Posterior cingulate gyrus (tissue), 11 donors: ENCODE data around the gene B4GAT1.
"Not testable (repeated sequence)": the region's sequence is repeated elsewhere in the genome, so short reads cannot be mapped to it uniquely, and the experiment has no call there.

Source experiments
- DNase-seq, 10 donors: peaks; one replicate each; pipeline versions ENCODE4 v3.0.0 to v3.0.0-alpha.2; 2020 to 2021; ENCODE audit warnings: mixed read lengths in 3 of 10
- intact Hi-C: fragments of 100-400 bp; cut with DNase I; formaldehyde crosslinking; loops from one replicate; pipeline ENCODE4 v1.15.1; 2023

Gene B4GAT1

DNA sequence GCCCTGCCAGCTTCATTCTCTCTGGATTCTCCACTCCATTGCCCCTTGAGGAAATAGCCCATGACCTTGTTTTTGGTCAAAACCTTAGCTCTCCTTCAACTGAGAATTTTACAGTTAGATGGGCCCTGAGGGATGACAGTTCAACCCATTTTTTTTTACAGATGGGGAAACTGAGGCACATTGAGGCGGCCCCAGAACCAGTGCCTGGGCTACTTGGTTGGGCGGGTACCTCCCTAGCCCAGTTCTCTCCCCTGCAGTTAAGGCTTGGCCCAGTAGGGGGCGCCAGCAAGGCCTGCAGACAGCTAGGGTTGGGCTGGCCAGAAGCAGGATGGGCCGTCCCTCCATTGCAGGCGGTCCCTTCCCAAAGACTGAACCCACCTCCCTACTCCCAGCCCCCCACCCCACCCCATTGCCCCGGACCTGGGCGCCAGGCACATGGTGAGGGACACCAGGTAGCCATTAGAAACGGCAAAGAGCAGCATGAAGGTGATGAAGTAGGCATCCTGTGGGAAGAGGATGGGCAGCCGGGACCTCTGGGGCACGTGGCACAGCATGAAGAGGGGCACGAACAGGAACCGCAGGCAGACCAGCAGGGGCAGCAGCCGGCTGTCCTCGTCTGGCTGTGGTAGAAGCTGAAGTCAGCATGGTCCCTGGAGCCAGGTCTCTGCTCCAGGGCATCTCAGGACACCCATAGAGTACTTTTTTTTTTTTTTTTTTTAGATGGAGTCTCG lies 16.5 kb upstream of the B4GAT1 start:
- peak in 3 of 10 donors; percentile 30 to 75 (median 37) for DNase-seq

DNA sequence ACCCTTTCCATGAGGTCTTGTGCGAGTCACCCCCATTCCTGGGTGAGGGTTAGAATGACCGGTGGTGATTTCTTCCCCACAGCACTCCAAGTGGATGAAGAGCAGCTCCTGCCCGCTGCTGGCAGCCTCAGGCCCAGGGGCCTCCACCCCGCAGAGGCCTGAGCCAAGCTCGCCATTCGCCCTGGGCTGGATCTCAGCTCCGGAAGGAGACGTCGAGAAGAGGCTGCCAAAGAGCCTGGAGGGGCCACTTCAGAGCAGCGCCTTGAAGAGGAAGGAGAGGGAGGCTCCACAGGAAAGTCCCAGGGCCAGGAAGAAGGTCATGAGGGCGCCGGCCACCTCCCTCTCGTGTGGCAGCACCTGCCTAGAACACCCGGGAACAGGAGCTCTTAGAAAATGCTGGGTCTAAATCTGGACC lies 15.8 kb upstream of the B4GAT1 start:
- DNase-seq: peak in 1 of 10 donors; percentile 59
- intact Hi-C loops: no loop called here

More for the DNA sequence above, 16.5 kb upstream of the B4GAT1 start:
- intact Hi-C loops: no loop called here

DNA sequence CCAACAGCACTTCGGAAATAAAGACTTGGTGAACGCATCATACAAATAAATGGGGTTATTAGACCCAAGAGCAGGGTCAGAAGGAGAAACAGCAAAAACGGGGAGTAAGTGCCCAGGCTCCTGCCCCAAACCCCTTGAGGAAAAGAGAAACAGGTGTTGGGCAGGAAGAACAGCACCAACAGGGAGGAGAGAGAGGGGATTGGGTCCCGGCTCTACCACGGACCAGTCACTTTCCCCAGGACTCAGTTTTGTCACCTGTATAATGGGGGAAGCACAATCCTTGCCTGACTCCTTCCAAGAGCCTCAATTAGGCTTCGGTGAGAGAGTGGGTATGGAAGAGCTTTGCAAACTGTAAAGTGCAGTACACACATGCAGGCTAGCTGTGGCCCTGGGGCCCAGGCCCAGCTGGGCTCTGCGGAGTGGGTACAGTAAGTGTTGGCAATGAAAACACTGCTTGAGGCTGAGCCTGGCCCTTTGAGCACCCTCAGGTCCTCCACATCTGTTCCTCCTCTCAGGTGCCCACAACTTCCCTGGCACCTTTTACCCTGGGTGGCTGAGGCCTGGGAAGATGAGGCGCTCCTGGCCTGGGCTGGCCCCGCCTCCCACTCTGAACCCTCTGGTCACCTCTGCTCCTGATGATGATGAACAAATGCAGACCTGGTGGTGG lies 15.2 kb upstream of the B4GAT1 start:
- peak in 2 of 10 donors; percentile 59 to 65 for DNase-seq
- intact Hi-C loops: no loop called here

DNA sequence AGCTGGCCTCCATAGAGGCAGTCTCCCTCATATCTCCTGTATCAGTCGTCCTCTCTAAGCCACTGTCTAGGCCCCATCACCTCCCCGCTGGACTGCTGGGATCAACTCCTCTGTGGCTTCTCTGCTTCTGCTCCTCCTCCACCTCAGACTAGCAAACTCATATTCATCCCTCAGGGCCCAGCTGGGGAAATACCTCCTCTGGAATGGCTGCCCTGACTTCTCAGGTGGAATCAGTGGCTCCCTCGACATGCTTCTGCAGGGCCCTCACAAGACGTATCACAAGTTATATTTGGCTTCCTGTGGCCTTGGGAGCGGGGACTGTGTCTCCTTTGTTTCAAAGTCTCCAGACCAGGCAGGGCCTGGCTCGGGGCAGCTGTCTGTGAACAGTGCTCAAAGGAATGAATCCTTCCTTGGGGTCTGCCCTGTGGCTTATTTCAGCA lies 14.1 kb upstream of the B4GAT1 start:
- intact Hi-C loops: no loop called here

DNA sequence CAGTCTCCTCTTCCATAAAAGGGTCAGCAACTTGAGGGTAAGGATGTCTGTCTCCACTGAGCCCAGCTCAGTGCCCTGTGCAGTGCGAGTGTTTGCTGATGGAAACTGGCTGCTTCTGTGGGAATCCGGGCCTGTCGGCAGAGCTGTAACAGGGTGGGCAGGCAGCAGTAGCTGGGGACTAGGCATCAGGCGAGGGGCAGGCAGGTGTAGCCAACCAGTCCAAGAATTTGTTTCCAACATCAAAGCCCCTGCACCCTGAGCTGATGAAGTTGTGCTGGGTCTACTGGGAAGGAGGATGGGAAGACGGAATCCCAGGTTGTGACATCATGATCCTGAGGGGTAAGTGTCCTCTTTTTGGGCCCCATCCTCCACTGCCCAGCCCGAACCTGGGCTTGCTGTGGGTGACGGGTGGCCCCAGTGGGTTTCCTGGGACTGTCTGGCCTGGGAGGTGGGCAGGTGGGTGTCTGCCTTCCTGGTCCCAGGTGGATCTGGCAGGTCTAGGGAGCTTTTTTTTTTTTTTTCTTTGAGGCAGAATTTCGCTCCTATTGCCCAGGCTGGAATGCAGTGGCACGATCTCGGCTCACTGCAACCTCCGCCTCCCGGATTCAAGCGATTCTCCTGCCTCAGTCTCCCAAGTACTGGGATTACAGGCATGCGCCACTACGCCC lies 13.1 kb upstream of the B4GAT1 start:
- peak in 1 of 10 donors; percentile 63 for DNase-seq

More for the DNA sequence above, 14.1 kb upstream of the B4GAT1 start:
- DNase-seq: peak in 2 of 10 donors; percentile 50 to 67

DNA sequence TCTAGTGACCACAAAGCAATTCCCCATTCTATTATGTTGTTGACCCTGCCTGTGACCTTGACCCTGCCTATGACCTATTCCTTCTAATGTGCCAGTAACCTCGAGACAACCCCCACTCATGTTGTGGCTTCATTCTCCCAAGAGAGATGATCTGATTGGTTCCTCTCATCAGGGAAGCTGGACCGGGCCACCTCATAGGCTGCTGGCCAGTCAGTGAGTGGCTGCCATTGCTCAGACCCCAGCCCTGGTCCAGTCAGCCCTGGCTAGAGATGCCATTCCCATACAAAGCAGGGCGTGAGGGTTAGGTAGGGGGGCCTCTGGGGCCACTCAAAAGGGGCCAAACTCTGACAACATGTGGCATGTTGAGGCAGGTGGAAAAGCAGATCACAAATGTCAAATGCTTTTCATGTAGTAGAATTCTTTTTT lies 12.2 kb upstream of the B4GAT1 start:
- intact Hi-C loops: no loop called here
- DNase-seq: peak in 1 of 10 donors; percentile 37

More for the DNA sequence above, 13.1 kb upstream of the B4GAT1 start:
- intact Hi-C loops: no loop called here

DNA sequence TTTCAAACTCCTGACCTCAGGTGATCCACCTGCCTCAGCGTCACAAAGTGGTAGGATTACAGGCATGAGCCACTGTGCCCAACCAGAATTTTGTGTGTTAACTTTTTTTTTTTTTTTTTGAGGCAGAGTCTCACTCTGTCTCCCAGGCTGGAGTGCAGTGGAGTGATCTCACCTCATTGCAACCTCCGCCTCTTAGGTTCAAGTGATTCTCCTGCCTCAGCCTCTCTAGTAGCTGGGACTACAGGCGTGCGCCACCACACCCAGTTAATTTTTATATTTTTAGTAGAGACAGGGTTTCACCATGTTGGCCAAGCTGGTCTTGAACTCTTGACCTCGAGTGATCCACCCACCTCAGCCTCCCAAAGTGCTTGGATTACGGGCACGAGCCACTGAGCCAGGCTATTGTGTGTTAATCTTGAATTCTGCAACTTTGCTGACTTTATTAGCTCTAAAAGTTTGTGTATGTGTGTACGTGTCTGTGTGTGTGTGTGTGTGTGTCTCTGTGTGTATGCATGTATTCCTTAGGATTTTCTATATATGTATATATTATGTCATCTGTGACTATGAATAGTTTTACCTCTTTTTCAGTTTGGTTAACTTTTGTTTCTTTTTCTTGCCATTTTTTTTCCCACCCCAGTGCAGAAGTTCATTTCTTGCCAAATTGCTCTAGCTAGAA lies 3.3 kb upstream of the B4GAT1 start:
- intact Hi-C loops: not testable (repeated sequence)
- peak in 2 of 10 donors; percentile 20 to 26 for DNase-seq

DNA sequence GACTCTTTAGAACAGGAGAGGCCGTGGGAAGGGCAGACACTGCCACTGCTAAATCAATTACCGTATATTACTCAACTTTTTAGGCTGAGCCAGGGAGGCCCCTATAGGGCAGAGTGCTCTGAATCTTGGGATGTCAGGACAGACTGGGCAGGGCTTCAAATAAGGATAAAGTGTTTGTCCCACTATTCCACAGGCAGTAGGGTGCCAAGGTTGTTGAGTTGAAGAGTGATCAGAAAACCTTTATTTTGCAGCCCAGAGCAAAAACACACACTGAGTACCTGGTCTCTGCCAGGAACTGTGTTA lies 1.6 kb upstream of the B4GAT1 start:
- DNase-seq: peak in 1 of 10 donors; percentile 10
- intact Hi-C loops: no loop called here

DNA sequence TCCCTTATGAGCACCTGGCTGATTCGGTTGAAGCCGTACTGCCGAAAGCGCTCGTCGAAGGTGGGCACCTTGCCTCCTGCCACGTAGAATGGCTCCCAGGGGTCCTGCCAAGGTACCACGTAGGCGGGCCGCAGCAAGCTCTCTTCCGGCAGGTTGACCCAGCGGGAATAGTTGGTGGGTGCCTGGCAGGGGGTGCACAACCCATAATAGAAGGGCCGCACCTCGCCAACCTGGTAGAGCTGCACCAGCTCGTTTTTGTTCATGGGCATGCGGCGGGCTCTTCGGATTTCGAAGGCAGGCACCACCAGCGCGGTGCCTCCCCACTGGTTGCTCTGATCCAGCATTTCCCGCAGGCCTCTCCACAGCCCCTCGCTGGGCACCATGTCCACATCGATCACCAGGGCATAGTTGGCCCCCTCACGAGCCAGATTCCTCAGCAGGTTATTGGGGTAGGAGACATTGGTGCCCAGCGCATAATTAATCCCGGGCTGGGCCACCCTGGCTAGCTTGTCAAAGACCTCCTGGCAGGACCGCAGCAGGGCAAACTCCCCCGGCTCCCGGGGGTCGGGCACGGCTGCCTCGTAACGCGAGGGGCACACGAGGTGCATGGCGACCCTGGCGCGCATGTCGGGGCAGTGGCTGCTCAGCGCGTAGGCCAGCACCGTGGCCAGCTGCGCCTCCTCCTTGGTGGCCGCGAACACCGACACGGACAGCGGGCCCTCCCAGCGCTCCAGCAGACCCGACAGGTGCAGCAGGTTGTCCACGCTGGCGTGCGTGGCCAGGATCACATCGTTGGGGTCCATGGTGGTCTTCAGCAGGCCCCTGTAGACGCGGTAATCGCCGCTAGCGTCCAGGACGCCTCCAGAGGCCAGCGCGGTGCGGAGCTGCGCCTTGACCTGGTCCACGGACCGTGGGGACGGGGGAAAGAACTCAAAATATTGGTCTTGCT lies 679 bp downstream of the B4GAT1 start:
- DNase-seq: peak in 4 of 10 donors; percentile 19 to 90 (median 82)
- intact Hi-C loops: no loop called here

DNA sequence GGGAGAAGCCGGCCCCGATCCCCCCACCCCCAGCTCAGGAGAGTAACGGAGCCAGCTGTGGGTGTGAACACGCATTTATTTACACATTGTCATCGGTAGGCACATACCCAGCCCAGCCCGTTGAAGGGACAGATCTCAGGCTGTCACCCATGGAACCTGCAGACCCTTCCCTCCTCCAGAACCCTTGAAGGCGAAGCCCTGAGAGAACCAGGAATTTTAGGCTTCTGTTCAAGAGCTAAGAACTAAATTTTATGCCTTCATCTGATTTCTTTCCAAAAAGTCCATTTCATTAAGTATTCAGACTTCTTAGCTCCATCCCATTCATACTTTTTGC lies 2.1 kb downstream of the B4GAT1 start:
- intact Hi-C loops: no loop called here

DNA sequence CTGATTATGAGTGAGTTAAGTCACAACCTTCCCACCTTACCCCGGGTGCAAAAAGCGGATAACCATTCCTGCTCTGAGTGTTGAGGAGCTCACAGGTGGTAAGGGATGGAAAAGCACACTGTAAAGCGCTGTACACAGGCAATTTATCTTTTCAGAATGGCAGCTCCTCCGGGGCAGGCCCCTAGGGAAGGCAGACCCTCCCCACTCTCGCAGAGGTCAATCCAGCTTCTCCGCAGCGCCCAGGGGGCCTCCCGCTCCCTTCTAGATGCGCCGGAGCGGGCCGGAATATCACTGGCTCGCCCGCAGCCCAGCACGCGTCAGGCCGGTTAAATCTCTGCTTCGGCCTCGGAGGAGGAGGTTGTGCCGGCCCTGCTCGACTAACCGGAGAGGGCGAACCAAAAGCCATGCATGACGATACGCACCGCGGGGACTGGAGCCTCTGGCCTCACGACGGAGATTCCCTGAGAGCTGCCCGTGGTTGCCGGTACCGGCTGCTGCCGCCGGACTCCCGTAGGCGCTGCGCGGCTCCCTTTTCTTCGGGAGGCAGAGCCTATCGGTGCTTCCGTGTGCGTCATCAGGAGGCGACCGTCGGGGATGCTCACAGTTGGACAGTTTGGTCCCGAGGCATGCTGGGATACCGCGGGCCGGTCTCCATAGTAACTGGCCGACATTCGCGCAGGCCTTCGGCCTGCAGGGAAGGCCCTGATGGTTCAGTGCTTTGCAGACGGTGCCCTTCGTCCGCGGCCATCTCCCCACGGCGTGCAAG lies 2.7 kb downstream of the B4GAT1 start, which contains the start of gene BRMS1:
Gene BRMS1, minus strand, starts transcription at position 555 of the 766 bp plus-strand sequence. CDS start 2,870 bp downstream, outside the sequence.
- peak; percentile 95 to 99 (median 98) for DNase-seq
- intact Hi-C loops: no loop called here

More for the DNA sequence above, 2.1 kb downstream of the B4GAT1 start:
- DNase-seq: no peak

DNA sequence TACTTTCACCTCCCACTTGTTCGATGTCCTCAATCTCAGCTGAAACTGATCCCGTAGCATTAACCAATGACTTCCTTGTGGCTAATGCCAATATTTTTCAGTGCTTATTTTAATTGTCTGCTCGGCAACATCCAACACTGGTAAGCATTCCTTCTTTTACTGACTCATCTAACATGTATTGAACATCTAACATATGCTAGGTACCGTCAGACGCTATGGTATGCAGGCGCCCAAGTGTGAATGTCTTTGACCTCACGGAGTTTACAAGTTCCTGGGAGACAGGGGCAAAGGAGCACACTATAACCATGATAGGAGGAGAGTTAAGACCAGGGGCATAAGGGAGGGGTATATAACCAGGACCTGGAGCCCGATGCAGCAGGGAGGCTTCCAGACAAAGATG lies 4.3 kb downstream of the B4GAT1 start:
- peak in 3 of 10 donors; percentile 3 to 20 (median 6) for DNase-seq
- intact Hi-C loops: no loop called here

DNA sequence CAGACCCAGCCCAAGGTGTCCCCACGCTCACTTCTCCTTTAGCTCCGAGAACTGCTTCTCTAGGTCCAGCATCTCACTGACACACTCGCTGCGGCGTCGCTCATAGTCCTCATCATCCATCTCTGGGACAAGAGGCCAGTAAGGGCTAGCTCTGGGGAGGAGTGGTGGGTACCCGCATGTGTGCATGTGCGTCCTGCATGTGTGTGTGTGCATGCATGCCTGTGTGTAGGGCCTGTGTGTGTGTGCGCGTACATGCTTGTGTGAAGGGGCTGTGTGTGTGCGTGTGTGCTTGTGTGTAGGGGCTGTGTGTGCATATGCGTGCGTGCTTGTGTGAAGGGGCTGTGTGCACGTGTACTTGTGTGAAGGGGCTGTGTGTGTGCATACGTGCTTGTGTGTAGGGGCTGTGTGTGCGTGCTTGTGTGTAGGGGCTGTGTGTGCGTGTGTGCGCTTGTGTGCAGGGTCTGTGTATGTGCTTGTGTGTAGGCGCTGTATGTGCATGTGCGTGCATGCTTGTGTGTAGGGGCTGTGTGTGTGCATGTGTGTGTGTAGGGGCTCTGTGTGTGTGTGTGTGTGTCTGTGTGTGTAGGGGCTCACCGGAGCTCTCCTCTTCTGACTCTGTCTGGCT lies 5.8 kb downstream of the B4GAT1 start:
- intact Hi-C loops: no loop called here
- DNase-seq: peak in 3 of 10 donors; percentile 35 to 45 (median 38)

DNA sequence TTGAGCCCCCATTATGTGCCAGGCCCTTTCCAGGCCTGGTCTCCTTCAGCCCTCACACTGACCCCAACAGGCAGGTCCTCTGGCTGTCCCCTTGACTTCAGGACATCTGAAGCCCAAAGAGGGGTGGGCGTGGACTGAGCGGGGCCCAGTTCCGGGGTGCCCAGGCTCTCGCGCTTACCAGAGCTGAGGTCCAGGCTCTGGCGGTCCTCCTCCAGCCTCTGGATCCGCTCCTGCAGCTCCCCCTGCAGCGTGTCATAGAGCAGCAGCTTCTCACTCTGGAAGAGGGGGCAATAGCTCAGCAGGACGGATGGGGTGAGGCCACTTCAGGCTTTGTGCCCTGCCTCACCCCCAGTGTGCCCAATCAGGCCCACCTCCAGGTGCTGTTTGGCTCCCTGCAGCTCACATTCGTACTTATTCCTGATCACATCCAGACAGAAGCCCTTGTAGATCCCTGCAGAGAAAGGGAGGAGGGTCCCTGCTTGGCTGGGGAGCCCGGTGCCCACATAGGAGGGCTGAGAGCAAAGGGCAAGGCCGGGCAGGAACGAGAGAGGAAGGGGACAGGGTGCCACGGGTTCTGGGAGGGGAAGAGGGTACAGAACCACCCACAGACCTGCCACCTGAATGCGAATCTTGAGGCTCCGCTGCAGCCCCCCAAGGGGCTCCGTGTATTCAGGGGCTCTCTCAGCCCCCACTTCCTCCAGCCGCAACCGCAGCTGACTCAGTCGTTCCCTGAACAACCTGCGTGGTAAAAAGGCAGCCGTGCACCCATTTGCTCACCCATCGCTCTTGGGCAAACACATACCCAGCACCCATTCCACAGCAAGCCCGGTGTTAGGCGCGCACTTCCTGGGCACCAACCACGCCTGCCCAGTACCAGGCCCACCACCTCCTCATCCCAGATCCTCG lies 6.6 kb downstream of the B4GAT1 start:
- peak in 3 of 10 donors; percentile 44 to 73 (median 58) for DNase-seq
- intact Hi-C loops: no loop called here

DNA sequence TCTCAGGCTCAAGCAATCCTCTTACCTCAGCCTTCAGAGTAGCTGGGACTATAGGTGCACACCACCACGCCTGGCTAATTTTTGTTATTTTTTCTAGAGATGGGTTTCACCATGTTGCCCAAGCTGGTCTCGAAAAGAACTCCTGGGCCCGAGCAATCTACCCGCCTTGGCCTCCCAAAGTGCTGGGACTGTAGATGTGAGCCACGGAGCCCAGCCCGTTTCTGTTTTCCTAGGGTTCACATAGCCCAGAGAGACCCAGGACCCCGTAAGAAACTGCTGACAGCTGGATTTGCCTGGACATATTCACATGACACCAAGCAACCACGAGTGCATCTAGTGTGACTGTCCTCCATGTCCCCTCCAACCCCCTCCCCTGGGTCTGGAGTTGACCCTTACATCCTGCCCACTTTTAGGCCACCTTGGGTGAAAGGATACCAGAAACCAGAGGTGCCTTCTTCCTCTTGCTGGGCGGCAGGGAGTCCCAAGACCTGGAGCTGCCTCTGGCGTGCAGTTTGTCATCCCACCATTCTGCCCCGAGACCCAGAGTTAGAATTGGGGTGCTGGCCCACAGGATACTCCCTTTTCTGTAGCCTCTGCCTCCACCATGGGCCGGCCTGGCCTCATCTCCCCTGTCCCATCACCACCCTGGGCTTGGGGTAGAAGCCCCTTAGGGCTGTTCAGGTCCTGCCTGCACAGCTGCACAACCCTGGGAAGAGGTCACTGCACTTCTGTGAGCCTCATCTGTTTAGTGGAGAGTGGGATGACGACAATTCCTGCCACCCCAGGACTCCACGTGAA lies 7.5 kb downstream of the B4GAT1 start:
- intact Hi-C loops: no loop called here
- peak in 2 of 10 donors; percentile 38 to 69 for DNase-seq

DNA sequence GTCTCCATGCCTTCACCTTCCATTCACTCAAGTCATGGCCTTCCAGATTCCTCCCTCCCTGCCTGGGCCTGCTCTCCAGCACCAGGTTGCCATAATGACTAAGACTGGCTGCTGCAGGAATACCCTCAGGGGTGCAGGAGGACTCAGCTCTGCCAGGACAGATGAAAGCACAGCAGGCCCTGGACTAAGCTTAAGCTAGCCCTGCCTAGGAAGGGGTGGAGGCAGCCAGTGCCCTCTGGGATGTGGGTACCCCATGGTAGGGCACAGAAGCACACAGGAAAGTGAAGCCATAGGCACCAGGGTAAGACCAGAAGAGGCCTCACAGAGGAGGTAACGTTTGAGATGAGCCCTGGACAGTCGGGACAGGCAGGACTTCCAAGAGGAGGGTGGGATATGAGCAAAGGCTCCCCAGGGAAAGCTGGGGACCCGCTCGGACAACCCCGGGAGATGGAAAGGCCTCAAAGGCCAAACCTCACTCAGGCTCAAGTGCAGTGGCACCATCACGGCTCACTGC lies 8.2 kb downstream of the B4GAT1 start:
- DNase-seq: peak in 2 of 10 donors; percentile 57 to 69
- intact Hi-C loops: no loop called here
